HG03060 (cell line): ENCODE results near the gene TPM1.

Experiments
- ATAC-seq: cut with Tn5 transposase; IDR thresholded peaks from one replicate; pipeline ENCODE4 v1.9.1; 2021; ENCODE audit warnings: low read depth, moderate number of reproducible peaks; ENCODE audit not compliant: unreplicated experiment

The TPM1 gene

GRCh38 chr15:63052961-63053698, 10.6 kb downstream of the TPM1 start:
- ATAC-seq = no peak

- ATAC-seq = no peak
Measured at GRCh38 chr15:63054281-63054683, 11.7 kb downstream of the TPM1 start.

GRCh38 chr15:63054985-63055384, 12.4 kb downstream of the TPM1 start:
- ATAC-seq = no peak

DNA sequence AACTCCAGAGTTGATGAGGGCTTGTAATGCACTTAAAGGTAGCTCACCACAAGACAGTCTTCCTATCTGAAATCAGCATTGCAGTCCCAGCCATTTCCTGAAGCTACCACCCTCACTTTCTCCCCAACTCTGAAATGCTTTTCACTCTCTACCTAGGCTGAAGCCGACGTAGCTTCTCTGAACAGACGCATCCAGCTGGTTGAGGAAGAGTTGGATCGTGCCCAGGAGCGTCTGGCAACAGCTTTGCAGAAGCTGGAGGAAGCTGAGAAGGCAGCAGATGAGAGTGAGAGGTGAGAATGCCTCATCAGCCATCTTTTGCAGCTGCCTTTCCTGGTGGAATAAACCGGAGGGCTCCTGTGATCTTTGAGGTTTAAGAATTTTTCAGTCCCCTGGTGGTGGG, 14.3 kb downstream of the TPM1 start:
- ATAC-seq = no peak

DNA sequence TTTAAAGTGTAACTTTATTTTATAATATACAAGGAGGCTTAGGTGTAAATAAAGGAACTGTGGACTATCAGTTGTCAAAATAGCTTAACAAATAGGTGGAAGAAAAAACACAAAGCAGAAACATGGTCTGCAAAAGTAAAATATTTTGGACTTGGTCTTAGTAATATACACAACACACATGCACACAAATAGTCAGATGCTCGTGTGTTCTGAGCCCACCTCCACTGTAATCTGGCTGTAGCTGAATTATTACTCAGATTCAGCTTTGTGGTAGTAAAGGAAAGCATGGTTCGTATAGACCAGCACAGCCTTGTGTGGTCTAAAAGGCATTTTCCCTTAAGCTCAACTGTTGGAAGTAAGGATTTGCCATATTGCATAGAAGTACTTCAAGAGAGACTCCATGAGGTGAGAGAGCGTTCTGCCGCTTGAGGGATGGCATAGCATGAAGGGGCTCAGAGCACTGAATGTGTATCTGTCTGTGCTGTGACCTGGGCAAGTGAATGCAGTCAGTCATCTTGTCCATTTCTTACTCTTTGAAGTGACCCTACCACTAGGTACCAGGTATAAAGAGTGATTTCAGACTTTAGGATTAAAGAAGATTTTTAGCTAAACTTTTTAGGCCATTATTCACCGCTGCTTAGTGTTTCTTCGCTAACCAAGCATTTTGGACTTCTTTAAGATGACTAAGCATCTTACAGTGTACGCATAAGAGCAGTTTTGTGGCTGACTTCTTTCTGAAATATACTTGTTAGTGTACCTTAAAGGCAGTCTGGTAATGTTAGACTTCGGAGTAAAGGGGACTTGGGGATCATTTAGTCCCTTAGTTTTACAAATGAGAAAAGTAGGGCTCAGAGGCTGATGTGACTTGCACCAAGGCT, 15.2 kb downstream of the TPM1 start:
- ATAC-seq = no peak

GRCh38 chr15:63059075-63059474, 16.5 kb downstream of the TPM1 start:
- no peak for ATAC-seq

GRCh38 chr15:63059573-63060216, 17.1 kb downstream of the TPM1 start:
- no peak for ATAC-seq

DNA sequence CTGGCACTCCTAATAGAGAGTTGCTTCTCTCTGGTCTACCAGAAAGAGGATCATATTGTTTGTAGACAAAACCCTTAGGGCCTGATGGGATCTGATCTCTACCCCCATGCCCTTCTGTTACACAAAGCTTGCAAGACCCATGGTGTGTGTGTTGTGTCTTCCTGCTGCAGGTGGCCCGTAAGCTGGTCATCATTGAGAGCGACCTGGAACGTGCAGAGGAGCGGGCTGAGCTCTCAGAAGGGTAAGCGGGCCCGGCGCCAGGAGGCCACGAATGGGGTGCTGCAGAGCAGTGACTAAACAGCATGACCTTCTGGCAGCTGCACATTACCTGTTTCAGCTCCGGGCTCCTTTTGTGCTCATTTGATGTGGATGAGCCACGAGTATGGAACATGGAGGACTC, 18.2 kb downstream of the TPM1 start:
- ATAC-seq = no peak

DNA sequence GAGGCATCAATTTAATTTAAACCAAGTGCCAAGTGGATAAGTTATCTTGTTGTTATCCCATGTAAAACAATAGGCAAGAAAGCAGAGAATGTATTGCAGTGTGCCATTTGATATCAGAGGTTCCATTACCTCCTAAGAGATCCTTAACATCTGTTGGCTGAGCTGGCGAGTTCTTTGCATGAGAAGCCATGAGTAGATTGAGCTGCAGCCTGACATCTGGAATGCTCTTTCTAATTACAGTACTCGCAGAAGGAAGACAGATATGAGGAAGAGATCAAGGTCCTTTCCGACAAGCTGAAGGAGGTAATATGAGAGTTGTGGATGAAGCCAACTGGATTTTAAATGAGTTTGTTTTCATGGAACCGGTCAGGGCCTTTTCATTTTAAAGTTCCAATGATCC, 19.4 kb downstream of the TPM1 start:
- ATAC-seq = no peak

DNA sequence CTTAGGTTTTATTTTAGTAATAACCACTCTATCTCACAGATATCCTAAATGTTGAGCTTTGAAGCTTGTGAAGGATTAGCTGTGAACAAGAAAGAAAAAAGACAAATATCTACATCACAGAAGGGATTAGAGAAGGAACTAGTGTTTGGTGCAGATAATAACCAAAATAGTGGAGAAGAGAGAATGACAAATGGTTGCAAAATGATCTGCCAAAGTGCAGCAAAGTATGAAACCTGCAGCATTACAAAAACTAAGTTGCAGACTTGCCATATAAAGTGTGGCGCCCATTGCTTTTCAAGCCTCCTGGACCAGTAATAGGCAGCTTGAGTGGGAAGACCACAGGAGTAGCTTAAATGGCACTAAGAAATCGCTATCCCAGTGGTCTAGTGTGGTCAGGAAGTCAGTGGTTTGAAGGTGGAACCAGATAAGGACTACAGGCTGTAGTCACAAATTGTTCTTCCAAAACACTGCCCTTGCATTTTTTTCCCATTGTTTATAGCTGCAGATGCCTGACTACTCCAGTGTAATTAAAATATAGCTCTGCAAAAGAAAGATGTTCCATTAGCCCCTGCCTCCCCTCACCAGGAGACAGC, 20.7 kb downstream of the TPM1 start:
- ATAC-seq = no peak

DNA sequence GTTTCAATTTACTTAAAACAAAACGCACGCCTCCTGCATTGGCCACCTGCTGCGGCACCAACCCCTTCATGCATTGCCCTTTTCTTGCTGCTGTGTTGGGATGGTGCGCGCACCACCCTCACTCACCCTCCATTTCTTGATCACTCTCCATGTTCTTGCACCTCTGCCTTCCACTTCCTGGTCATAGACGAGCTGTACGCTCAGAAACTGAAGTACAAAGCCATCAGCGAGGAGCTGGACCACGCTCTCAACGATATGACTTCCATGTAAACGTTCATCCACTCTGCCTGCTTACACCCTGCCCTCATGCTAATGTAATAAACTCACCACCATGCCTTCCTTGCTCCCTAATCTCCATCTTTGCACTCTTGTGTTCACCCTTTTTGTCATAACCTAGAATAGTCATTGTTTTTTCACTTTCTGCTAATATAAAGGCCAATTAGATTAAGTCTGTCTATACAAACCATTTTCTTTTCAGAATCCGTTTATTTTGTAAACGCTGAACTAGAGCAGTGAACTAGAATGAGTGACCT, 21.4 kb downstream of the TPM1 start:
- ATAC-seq = no peak

GRCh38 chr15:63065262-63066221, 23.0 kb downstream of the TPM1 start:
- ATAC-seq = no peak

- no peak for ATAC-seq
Measured at GRCh38 chr15:63066272-63066671, 23.7 kb downstream of the TPM1 start.

GRCh38 chr15:63067306-63067705, 24.8 kb downstream of the TPM1 start:
- no peak for ATAC-seq

DNA sequence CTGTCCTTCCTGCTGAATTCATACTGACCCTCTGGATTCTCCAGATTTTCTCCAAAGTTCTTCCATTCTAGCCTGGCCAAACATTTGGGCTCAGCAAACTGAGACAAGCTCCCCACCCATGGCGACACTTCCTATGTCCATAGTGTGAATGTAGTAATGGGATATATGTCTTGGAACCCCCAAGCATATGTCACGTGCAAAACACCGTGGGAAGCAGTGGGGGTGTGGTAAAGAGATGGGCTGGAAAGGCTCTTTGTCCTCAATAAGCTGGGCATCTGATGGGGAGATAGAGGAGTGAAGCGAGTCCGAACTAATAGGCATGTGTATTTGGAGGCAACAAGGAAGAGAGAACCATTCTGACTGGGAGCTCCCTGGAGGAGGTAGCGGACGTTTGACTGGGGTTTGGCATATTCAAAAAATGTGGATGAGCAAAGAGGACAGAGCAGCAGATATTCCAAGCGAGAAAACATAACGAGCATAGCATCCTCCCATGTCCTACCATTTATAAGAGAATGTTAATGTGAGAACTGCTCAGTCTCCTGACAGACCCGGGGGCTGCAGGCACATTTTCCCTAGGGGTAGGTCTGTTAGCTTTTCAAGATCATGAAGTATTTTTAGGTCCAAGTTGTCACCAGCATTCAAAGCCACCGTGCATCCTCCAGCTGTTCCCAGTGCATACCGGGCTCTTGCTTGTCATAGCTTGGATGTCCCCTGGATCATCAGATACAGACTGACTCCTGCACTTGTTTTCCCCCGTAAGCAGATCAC, 25.6 kb downstream of the TPM1 start:
- no peak for ATAC-seq

DNA sequence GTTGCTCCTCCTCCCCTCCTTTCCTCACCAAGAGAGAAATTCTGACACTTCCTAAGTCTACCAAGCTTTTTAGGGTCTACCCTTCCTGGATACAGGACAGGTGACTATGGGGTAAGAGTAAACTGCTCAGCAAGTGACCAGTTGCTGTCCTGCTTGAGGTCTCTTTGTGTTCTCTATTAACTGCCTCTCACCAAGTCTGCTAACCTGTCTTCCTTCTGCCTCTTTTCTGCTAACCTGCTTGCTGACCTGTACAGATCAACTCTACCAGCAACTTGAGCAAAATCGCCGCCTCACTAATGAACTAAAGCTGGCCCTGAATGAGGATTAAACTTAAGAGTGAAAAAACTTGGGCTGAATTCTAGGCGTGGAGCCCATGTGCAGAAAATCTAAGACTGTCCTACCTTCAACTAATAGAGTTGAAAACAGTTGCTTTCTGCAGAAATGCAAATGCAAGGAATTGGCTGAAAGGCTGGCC, 27.1 kb downstream of the TPM1 start:
- ATAC-seq = no peak

GRCh38 chr15:63070681-63071129, 28.2 kb downstream of the TPM1 start:
- ATAC-seq = no peak

DNA sequence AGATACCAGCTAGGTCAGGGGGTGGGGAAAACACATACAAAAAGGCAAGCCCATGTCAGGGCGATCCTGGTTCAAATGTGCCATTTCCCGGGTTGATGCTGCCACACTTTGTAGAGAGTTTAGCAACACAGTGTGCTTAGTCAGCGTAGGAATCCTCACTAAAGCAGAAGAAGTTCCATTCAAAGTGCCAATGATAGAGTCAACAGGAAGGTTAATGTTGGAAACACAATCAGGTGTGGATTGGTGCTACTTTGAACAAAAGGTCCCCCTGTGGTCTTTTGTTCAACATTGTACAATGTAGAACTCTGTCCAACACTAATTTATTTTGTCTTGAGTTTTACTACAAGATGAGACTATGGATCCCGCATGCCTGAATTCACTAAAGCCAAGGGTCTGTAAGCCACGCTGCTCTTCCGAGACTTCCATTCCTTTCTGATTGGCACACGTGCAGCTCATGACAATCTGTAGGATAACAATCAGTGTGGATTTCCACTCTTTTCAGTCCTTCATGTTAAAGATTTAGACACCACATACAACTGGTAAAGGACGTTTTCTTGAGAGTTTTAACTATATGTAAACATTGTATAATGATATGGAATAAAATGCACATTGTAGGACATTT, 28.9 kb downstream of the TPM1 start:
- no peak for ATAC-seq
